ENCODE results near the gene C12orf76. TPM values are rescaled to one million over a fixed set of nuclear protein-coding genes. Genes with fewer than 3 reads are reported as not detected.
A peak's percentile ranks its signal among the peaks of the same experiment; 100 is the strongest.
"Not testable (repeated sequence)": the region's sequence is repeated elsewhere in the genome, so short reads cannot be mapped to it uniquely, and the experiment has no call there.

Gene C12orf76
- total RNA-seq = 3.3 TPM

- peak; percentile 99 for ATAC-seq
These were observed at the start of gene C12orf76 for GRCh38 chr12:110048242-110049027. Gene C12orf76, minus strand, starts transcription at chr12:110048522. Its CDS starts 27 bp downstream, at chr12:110048495.

GRCh38 chr12:110093631-110094311 is 45.4 kb upstream of the C12orf76 start:
- no peak for ATAC-seq

GRCh38 chr12:110091136-110091711 is 42.9 kb upstream of the C12orf76 start:
- no peak for ATAC-seq

GRCh38 chr12:110090266-110091135 is 42.2 kb upstream of the C12orf76 start:
- no peak for ATAC-seq

GRCh38 chr12:110088936-110089335 is 40.6 kb upstream of the C12orf76 start:
- no peak for ATAC-seq

GRCh38 chr12:110088216-110088615 is 39.9 kb upstream of the C12orf76 start:
- not testable (repeated sequence) for ATAC-seq

GRCh38 chr12:110084314-110085015 is 36.1 kb upstream of the C12orf76 start:
- ATAC-seq = no peak

GRCh38 chr12:110080410-110080809 is 32.1 kb upstream of the C12orf76 start:
- ATAC-seq = no peak

GRCh38 chr12:110079477-110080400 is 31.4 kb upstream of the C12orf76 start:
- ATAC-seq = peak; percentile 61

GRCh38 chr12:110077800-110078199 is 29.5 kb upstream of the C12orf76 start:
- ATAC-seq = no peak

GRCh38 chr12:110075880-110076279 is 27.6 kb upstream of the C12orf76 start:
- no peak for ATAC-seq

GRCh38 chr12:110074089-110074488 is 25.8 kb upstream of the C12orf76 start:
- ATAC-seq = no peak

- ATAC-seq = no peak
These were observed 24.9 kb upstream of the C12orf76 start for GRCh38 chr12:110073049-110073831.

GRCh38 chr12:110072636-110073035 is 24.3 kb upstream of the C12orf76 start:
- ATAC-seq = not testable (repeated sequence)

GRCh38 chr12:110071967-110072366 is 23.6 kb upstream of the C12orf76 start:
- no peak for ATAC-seq

- no peak for ATAC-seq
These were observed 23.2 kb upstream of the C12orf76 start for GRCh38 chr12:110071504-110071903.

- no peak for ATAC-seq
These were observed 20.3 kb upstream of the C12orf76 start for GRCh38 chr12:110068654-110069053.

GRCh38 chr12:110068115-110068514 is 19.8 kb upstream of the C12orf76 start:
- not testable (repeated sequence) for ATAC-seq

GRCh38 chr12:110067531-110067930 is 19.2 kb upstream of the C12orf76 start:
- no peak for ATAC-seq

- no peak for ATAC-seq
These were observed 17.2 kb upstream of the C12orf76 start for GRCh38 chr12:110065540-110065939.
